H1 (cell line): Measurements from ENCODE around the gene ASRGL1. TPM values are rescaled to one million over a fixed set of nuclear protein-coding genes. Genes with fewer than 3 reads are reported as not detected.

Experiments
- BCL11A ChIP-seq, 2 experiments: IDR thresholded peaks; one replicate each; pipeline ENCODE4 v1.6.1; 2011; ENCODE audit warnings: low read depth in 2 of 2, low read length in 2 of 2, mild to moderate bottlenecking in 2 of 2
- CBX5 ChIP-seq: fragments of 300-800, 300-1000 bp; sonication (generic); IDR thresholded peaks from 2 replicates; pipeline ENCODE4 v1.7.1; 2016; ENCODE audit warnings: antibody characterized with exemption, low read length, low read depth
- CHD2 ChIP-seq: IDR thresholded peaks from 2 replicates; pipeline ENCODE4 v1.6.1; 2012; ENCODE audit warnings: low read length, improper control_type of control experiment
- CHD7 ChIP-seq: fragments of 300-600 bp; sonication (generic); IDR thresholded peaks from 2 replicates; pipeline ENCODE4 v1.7.1; 2012; ENCODE audit warnings: low read length, moderate library complexity, mild to moderate bottlenecking, inconsistent platforms; ENCODE audit not compliant: insufficient replicate concordance
- EGR1 ChIP-seq: IDR thresholded peaks from 2 replicates; pipeline ENCODE4 v1.6.1; 2011; ENCODE audit warnings: low read depth, low read length, borderline replicate concordance
- JUND ChIP-seq: IDR thresholded peaks from 2 replicates; pipeline ENCODE4 v1.6.1; 2011; ENCODE audit warnings: mild to moderate bottlenecking, improper control_type of control experiment, low read length
- NRF1 ChIP-seq: IDR thresholded peaks from 2 replicates; pipeline ENCODE4 v1.6.1; 2011; ENCODE audit warnings: mild to moderate bottlenecking, low read depth, low read length, improper control_type of control experiment
- SAP30 ChIP-seq: fragments of 300-600 bp; sonication (generic); IDR thresholded peaks from 2 replicates; pipeline ENCODE4 v1.7.1; 2012; ENCODE audit warnings: low read length, moderate library complexity, mild to moderate bottlenecking, inconsistent platforms; ENCODE audit not compliant: insufficient read depth, insufficient replicate concordance
- SIRT6 ChIP-seq: IDR thresholded peaks from one replicate; pipeline ENCODE4 v1.7.1; 2012; ENCODE audit warnings: low read length, inconsistent platforms
- SUZ12 ChIP-seq: fragments of 200-600 bp; sonication (generic); IDR thresholded peaks from 2 replicates; pipeline ENCODE4 v1.6.1; 2012; ENCODE audit warnings: mild to moderate bottlenecking, inconsistent platforms, low read length, moderate library complexity, mixed read lengths
- YY1 ChIP-seq: IDR thresholded peaks from 2 replicates; pipeline ENCODE4 v1.6.1; 2011; ENCODE audit warnings: low read depth, mild to moderate bottlenecking, low read length
- polyA plus RNA-seq, 7 experiments: library from polyadenylated mRNA; depleted of rRNA in 3 of 7; stranded (reverse) in 5 of 7; unstranded in 2 of 7; fragments of >200 nt in 5 of 7; fragments of 200-250 nt in 2 of 7; gene quantifications; 1 replicate in 5 of 7; 2 replicates in 1 of 7; 4 replicates in 1 of 7; pipeline versions ENCODE4 v1.2.1 to v1.2.3, GENCODE V29; 2011 to 2013; ENCODE audit warnings: missing spikeins in 2 of 7, mixed read lengths in 2 of 7
- total RNA-seq: library from RNA; stranded (reverse); fragmentation: NEBNext Ultra II Directional; extraction: Animal tissue kit (Norgen Biotek cat#: 25700); gene quantifications from 2 replicates; pipeline ENCODE4 v1.2.1, GENCODE V29; 2021

The ASRGL1 gene
- total and polyA plus RNA-seq, 2 of the 8 experiments (the other 6 are each of a cell fraction or from before 2014, with no cell fraction given), result 19.9 to 23.5 TPM

GRCh38 chr11:62298975-62299374, 38.3 kb upstream of the ASRGL1 start, which contains the start of gene SCGB1D4 (continued):
- TF ChIP-seq CHD7, result no peak
- TF ChIP-seq SUZ12, result no peak
- TF ChIP-seq JUND, result no peak
- TF ChIP-seq EGR1, result no peak
- no peak for TF ChIP-seq NRF1
- no peak for TF ChIP-seq BCL11A (IDR thresholded peaks at IDR 0.05; ENCODE audit: low read depth in 2 of 2, low read length in 2 of 2)
- no peak for TF ChIP-seq CHD2
- TF ChIP-seq SAP30, result no peak
- no peak for TF ChIP-seq SIRT6
- no peak for TF ChIP-seq CBX5
- no peak for TF ChIP-seq YY1
